HK-2 (cell line): ENCODE measurements around the gene TMEM131L.
A peak's percentile ranks its signal among the peaks of the same experiment; 100 is the strongest.
"Not testable (repeated sequence)": the region's sequence is repeated elsewhere in the genome, so short reads cannot be mapped to it uniquely, and the experiment has no call there.

Source experiments
- DNase-seq: peaks from one replicate; pipeline ENCODE4 v3.0.0-alpha.2; 2018; ENCODE audit not compliant: unreplicated experiment

TMEM131L gene

GRCh38 chr4:153655002-153655541 lies 188.9 kb downstream of the TMEM131L start:
- DNase-seq, result no peak

- no peak for DNase-seq
These were observed 189.8 kb downstream of the TMEM131L start for GRCh38 chr4:153655928-153656327.

GRCh38 chr4:153661215-153661822 lies 195.2 kb downstream of the TMEM131L start:
- no peak for DNase-seq

GRCh38 chr4:153661908-153662307 lies 195.7 kb downstream of the TMEM131L start:
- no peak for DNase-seq

GRCh38 chr4:153663667-153664066 lies 197.5 kb downstream of the TMEM131L start:
- no peak for DNase-seq

GRCh38 chr4:153666505-153666904 lies 200.3 kb downstream of the TMEM131L start:
- not testable (repeated sequence) for DNase-seq

- no peak for DNase-seq
These were observed 202.5 kb downstream of the TMEM131L start for GRCh38 chr4:153668647-153669046.

GRCh38 chr4:153669838-153670237 lies 203.7 kb downstream of the TMEM131L start:
- no peak for DNase-seq

- no peak for DNase-seq
These were observed 210.3 kb downstream of the TMEM131L start for GRCh38 chr4:153676486-153676885.

GRCh38 chr4:153676984-153677383 lies 210.8 kb downstream of the TMEM131L start:
- no peak for DNase-seq

GRCh38 chr4:153679486-153679885 lies 213.3 kb downstream of the TMEM131L start:
- no peak for DNase-seq

- DNase-seq, result no peak
These were observed 217.6 kb downstream of the TMEM131L start for GRCh38 chr4:153683763-153684181.

- peak; percentile 62 for DNase-seq
These were observed 218.2 kb downstream of the TMEM131L start, which contains the start of gene TLR2 for GRCh38 chr4:153684182-153684970. Gene TLR2 (plus strand): TSS chr4:153684280. CDS start chr4:153702908, 18,628 bp downstream.

- DNase-seq, result no peak
These were observed 218.8 kb downstream of the TMEM131L start for GRCh38 chr4:153684971-153685371.
